PFSK-1 (cell line): ENCODE measurements around the gene HLCS.

Experiments used
- FOXP2 ChIP-seq: optimal IDR thresholded peaks from 2 replicates; pipeline ENCODE3; 2011; ENCODE audit warnings: borderline replicate concordance, control low read depth, inconsistent platforms; ENCODE audit not compliant: insufficient read depth; ENCODE audit errors: extremely low read length, extremely low read depth
- POLR2AphosphoS5 ChIP-seq: IDR thresholded peaks from 2 replicates; pipeline ENCODE4 v1.6.1; 2012; ENCODE audit warnings: low read depth, mild to moderate bottlenecking, control low read depth, low read length, moderate library complexity
- SIN3A ChIP-seq: IDR thresholded peaks from 2 replicates; pipeline ENCODE4 v1.6.1; 2012; ENCODE audit warnings: mild to moderate bottlenecking, low read length, moderate library complexity, borderline replicate concordance; ENCODE audit not compliant: insufficient read depth
- TAF1 ChIP-seq: IDR thresholded peaks from 2 replicates; pipeline ENCODE4 v1.6.1; 2012; ENCODE audit warnings: low read length, control low read depth, borderline replicate concordance; ENCODE audit not compliant: insufficient read depth
- TF ChIP-seq, protein P1 (sequence below), 2 experiments: IDR thresholded peaks; 2 replicates each; pipeline versions ENCODE4 v1.6.1 to v1.8.0; 2011 to 2012; ENCODE audit warnings: low read depth in 2 of 2, low read length in 2 of 2, control low read depth in 1 of 2, inconsistent platforms in 1 of 2, mild to moderate bottlenecking in 1 of 2, moderate library complexity in 1 of 2; ENCODE audit not compliant: insufficient read depth in 1 of 2

HLCS gene

DNA sequence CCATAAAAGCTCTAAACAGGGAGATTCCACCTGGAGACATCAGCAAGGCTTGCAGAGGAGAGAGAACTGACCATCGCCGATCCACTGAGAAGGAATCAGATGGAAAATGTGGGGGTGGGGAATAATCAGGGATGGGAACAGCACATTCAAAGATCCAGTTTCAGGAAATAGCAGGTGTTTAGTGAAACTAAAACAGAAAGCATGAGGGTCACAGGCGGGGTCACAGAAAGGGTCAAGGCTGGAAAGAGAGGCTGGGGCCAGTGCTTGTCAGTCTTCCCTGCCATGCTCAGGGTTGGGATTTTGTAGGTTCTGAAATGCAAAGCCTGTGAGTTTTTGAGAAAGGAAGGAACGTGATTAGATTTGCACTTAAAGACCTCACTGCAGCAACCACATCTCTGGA is 103.2 kb downstream of the HLCS start:
- TF ChIP-seq TAF1 (no peak), POLR2AphosphoS5 (no peak), SIN3A (no peak), FOXP2 (no peak)
- TF ChIP-seq, protein P1, sequence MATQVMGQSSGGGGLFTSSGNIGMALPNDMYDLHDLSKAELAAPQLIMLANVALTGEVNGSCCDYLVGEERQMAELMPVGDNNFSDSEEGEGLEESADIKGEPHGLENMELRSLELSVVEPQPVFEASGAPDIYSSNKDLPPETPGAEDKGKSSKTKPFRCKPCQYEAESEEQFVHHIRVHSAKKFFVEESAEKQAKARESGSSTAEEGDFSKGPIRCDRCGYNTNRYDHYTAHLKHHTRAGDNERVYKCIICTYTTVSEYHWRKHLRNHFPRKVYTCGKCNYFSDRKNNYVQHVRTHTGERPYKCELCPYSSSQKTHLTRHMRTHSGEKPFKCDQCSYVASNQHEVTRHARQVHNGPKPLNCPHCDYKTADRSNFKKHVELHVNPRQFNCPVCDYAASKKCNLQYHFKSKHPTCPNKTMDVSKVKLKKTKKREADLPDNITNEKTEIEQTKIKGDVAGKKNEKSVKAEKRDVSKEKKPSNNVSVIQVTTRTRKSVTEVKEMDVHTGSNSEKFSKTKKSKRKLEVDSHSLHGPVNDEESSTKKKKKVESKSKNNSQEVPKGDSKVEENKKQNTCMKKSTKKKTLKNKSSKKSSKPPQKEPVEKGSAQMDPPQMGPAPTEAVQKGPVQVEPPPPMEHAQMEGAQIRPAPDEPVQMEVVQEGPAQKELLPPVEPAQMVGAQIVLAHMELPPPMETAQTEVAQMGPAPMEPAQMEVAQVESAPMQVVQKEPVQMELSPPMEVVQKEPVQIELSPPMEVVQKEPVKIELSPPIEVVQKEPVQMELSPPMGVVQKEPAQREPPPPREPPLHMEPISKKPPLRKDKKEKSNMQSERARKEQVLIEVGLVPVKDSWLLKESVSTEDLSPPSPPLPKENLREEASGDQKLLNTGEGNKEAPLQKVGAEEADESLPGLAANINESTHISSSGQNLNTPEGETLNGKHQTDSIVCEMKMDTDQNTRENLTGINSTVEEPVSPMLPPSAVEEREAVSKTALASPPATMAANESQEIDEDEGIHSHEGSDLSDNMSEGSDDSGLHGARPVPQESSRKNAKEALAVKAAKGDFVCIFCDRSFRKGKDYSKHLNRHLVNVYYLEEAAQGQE (IDR thresholded peaks at IDR 0.05; ENCODE audit: insufficient read depth in 1 of 2, low read depth in 2 of 2, low read length in 2 of 2) = no peak

DNA sequence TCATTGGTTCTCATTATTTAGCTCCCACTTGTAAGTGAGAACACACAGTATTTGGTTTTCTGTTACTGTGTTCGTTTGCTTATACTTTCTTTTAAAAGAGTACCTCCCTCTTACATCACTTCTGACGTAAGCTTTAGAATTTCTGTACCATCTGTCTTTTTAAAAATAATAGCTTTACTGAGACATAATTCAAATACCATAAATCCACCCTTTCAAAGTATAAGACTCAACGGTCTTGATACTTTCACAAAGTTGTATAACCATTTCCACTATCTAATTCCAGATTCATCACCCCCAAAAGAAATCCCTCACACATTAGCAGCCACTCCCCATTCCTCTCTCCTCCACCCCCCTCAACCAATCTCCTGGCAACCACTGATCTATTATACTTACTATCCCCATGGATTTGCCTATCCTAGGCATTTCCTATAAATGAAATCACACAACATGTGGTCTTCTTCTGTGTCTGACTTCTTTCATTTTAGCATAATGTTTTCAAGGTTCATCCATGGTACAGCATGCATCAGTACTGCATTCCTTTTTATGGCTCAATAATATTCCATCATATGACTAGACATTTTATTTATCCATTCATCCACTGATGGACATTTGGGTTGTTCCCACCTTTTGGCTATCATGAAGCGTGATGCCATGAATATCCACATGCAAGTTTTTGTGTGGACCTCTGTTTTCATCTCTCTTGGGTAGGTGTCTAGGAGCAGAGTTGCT is 104.7 kb downstream of the HLCS start:
- TF ChIP-seq FOXP2 (no peak), SIN3A (no peak), TAF1 (no peak), POLR2AphosphoS5 (no peak)
- TF ChIP-seq, protein P1 (IDR thresholded peaks at IDR 0.05; ENCODE audit: insufficient read depth in 1 of 2, low read depth in 2 of 2, low read length in 2 of 2) = no peak

DNA sequence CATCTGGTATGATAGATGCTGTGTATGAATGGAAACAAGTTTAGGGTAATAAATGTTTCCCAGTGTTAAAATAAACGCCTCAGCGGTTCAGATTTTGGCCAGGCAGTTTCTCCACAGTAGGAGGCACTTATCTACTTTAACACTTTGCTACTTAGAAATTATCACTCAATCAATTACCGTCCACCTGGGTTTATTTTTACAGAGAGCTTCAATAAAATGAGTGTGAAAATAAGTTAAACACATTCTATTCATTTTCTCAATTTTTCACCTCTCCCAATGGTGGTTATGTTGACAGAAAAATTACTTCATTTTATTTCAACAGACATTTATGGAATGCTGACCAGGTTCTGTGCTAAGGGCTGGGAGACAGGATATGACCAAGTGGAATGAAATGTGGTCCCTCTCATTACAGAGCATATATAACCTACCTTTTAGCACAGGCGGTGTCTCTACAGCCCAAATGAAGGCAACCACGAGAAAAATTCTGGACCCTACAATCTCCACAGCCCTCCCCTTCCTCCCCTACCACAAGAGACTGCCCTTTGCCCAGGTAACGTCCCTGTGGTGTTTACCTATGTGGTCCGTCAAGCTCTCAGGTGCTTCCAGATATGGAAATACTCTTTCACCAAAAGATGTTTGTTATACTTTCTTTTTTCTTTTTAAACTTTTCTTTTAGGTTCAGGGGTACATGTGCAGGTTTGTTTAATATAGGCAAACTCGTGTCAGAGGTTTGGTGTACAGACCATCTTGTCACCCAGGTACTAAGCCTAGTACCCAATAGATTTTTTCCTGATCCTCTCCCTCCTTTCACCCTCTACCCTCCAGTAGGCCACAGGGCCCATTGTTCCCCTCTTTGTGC is 105.5 kb downstream of the HLCS start:
- TF ChIP-seq SIN3A (no peak), POLR2AphosphoS5 (no peak), FOXP2 (no peak)
- TF ChIP-seq, protein P1 (IDR thresholded peaks at IDR 0.05; ENCODE audit: insufficient read depth in 1 of 2, low read depth in 2 of 2, low read length in 2 of 2) = no peak

DNA sequence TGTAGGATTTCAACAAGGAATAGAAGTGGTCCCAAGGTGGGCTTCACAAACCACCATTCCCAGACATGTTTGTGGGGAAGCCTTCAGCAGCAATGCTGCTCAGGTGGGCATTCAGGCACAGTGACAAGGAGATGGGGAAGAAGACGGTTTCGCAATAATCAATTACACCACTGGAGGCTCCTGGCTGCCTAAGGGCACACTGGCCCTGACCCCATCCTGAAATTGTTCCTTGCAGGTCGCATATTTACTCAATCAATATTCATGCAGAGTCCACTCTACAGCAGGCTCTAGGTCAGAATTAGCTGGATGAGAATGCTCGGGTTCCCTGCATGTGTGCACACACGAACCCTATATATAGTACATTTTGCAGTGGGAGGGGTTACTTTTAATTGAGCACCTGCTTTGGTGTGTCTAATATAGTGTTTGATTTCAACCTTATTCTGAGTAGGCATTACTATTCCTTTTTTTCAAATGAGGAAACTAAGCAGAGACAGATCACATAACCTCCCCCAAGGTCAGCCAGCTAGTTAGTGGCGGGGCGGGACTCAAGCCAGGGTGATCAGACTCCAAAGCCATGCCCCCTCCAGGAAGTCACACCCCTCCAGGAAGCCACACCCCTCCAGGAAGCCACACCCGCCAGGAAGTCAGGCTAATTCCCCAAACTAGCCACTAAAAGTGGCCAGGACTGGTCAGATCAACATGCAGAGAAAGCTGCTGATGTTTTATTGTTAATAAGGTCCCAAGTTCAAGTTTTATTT is 106.5 kb downstream of the HLCS start:
- TF ChIP-seq TAF1 (no peak), FOXP2 (no peak), SIN3A (no peak), POLR2AphosphoS5 (no peak)
- TF ChIP-seq, protein P1 (IDR thresholded peaks at IDR 0.05; ENCODE audit: insufficient read depth in 1 of 2, low read depth in 2 of 2, low read length in 2 of 2) = no peak
